Activated naive CD4-positive, alpha-beta T cell treated with anti-CD3 and anti-CD28 coated beads, Interleukin-2, amount 10 ng/mL, durations not matched to agents 7 days and 5 days (primary cell): Measurements from ENCODE around the gene BCAS3.

ENCODE experiments used
- CTCF ChIA-PET: fragments of 350-600 bp; sonication (Branson Sonifier 250); formaldehyde crosslinking; loops from one replicate; lab custom pipeline; 2021; ENCODE audit warnings: antibody characterized with exemption; lab: Charles Lee
- DNase-seq: peaks from one replicate; pipeline ENCODE4 v3.0.0-alpha.2; 2020
- H3K27ac Mint-ChIP-seq: one replicate; pipeline ENCODE4 v1.8.0; 2021; ENCODE audit warnings: mild to moderate bottlenecking, moderate library complexity, mixed read lengths
- H3K27me3 Mint-ChIP-seq: one replicate; pipeline ENCODE4 v1.8.0; 2021; ENCODE audit warnings: mild to moderate bottlenecking, mixed read lengths
- H3K36me3 Mint-ChIP-seq: one replicate; pipeline ENCODE4 v1.8.0; 2021; ENCODE audit warnings: mixed read lengths
- H3K4me1 Mint-ChIP-seq: one replicate; pipeline ENCODE4 v1.8.0; 2021; ENCODE audit warnings: mixed read lengths
- H3K4me3 Mint-ChIP-seq: one replicate; pipeline ENCODE4 v1.8.0; 2021; ENCODE audit warnings: mild to moderate bottlenecking, moderate library complexity, mixed read lengths
- H3K9me3 Mint-ChIP-seq: one replicate; pipeline ENCODE4 v1.8.0; 2021; ENCODE audit warnings: mixed read lengths

The BCAS3 gene

GRCh38 chr17:61289408-61290385, 612.0 kb downstream of the BCAS3 start:
- H3K27ac Mint-ChIP-seq = no peak overlapping the region
- no peak for DNase-seq
- H3K36me3 Mint-ChIP-seq = no peaks in the 10 kb centered on the region
- no peaks in the 10 kb centered on the region for H3K4me1 Mint-ChIP-seq
- no peaks in the 10 kb centered on the region for H3K27me3 Mint-ChIP-seq
- no peak overlapping the region for H3K4me3 Mint-ChIP-seq
- no peaks in the 10 kb centered on the region for H3K9me3 Mint-ChIP-seq
- CTCF ChIA-PET = no interaction called here

GRCh38 chr17:61291451-61292285, 614.0 kb downstream of the BCAS3 start:
- H3K9me3 Mint-ChIP-seq = no peaks in the 10 kb centered on the region
- no peak for DNase-seq
- no peaks in the 10 kb centered on the region for H3K4me1 Mint-ChIP-seq
- H3K27ac Mint-ChIP-seq = no peak overlapping the region
- CTCF ChIA-PET = no interaction called here
- H3K27me3 Mint-ChIP-seq = no peaks in the 10 kb centered on the region
- H3K36me3 Mint-ChIP-seq = no peaks in the 10 kb centered on the region
- no peak overlapping the region for H3K4me3 Mint-ChIP-seq

- Mint-ChIP-seq H3K4me3 (no peak overlapping the region), H3K36me3 (no peaks in the 10 kb centered on the region), H3K27me3 (no peaks in the 10 kb centered on the region), H3K4me1 (no peaks in the 10 kb centered on the region), H3K9me3 (no peaks in the 10 kb centered on the region), H3K27ac (no peak overlapping the region)
- CTCF ChIA-PET = no interaction called here
- no peak for DNase-seq
Observed at GRCh38 chr17:61294286-61294685, 616.6 kb downstream of the BCAS3 start.

- Mint-ChIP-seq H3K9me3 (no peaks in the 10 kb centered on the region), H3K4me1 (no peaks in the 10 kb centered on the region), H3K4me3 (no peak overlapping the region), H3K27ac (no peak overlapping the region), H3K27me3 (no peaks in the 10 kb centered on the region), H3K36me3 (no peaks in the 10 kb centered on the region)
- CTCF ChIA-PET = no interaction called here
- DNase-seq = no peak
Observed at GRCh38 chr17:61294777-61295176, 617.1 kb downstream of the BCAS3 start.

GRCh38 chr17:61296058-61296457, 618.4 kb downstream of the BCAS3 start:
- Mint-ChIP-seq H3K36me3 (no peaks in the 10 kb centered on the region), H3K27me3 (no peaks in the 10 kb centered on the region), H3K27ac (no peak overlapping the region), H3K4me1 (no peaks in the 10 kb centered on the region), H3K9me3 (no peaks in the 10 kb centered on the region), H3K4me3 (no peak overlapping the region)
- CTCF ChIA-PET = no interaction called here
- no peak for DNase-seq

GRCh38 chr17:61299517-61300513, 622.2 kb downstream of the BCAS3 start:
- CTCF ChIA-PET = no interaction called here
- no peaks in the 10 kb centered on the region for H3K9me3 Mint-ChIP-seq
- no peaks in the 10 kb centered on the region for H3K36me3 Mint-ChIP-seq

GRCh38 chr17:61302953-61303816, 625.5 kb downstream of the BCAS3 start:
- H3K27ac Mint-ChIP-seq = no peak overlapping the region
- H3K4me3 Mint-ChIP-seq = no peak overlapping the region
- H3K36me3 Mint-ChIP-seq = no peaks in the 10 kb centered on the region
- no peaks in the 10 kb centered on the region for H3K27me3 Mint-ChIP-seq
- CTCF ChIA-PET = no interaction called here
- H3K4me1 Mint-ChIP-seq = no peaks in the 10 kb centered on the region
- DNase-seq = no peak
- H3K9me3 Mint-ChIP-seq = no peaks in the 10 kb centered on the region

More at GRCh38 chr17:61299517-61300513, 622.2 kb downstream of the BCAS3 start:
- no peaks in the 10 kb centered on the region for H3K4me1 Mint-ChIP-seq
- no peak for DNase-seq
- no peak overlapping the region for H3K27ac Mint-ChIP-seq
- no peak overlapping the region for H3K4me3 Mint-ChIP-seq
- no peaks in the 10 kb centered on the region for H3K27me3 Mint-ChIP-seq

- no peaks in the 10 kb centered on the region for H3K36me3 Mint-ChIP-seq
- no peaks in the 10 kb centered on the region for H3K9me3 Mint-ChIP-seq
- CTCF ChIA-PET = no interaction called here
- DNase-seq = no peak
- no peak overlapping the region for H3K27ac Mint-ChIP-seq
- no peaks in the 10 kb centered on the region for H3K27me3 Mint-ChIP-seq
- H3K4me3 Mint-ChIP-seq = no peak overlapping the region
- no peaks in the 10 kb centered on the region for H3K4me1 Mint-ChIP-seq
Observed at GRCh38 chr17:61303817-61304096, 626.1 kb downstream of the BCAS3 start.

- H3K4me1 Mint-ChIP-seq = no peaks in the 10 kb centered on the region
- no peak overlapping the region for H3K4me3 Mint-ChIP-seq
- no peak overlapping the region for H3K27ac Mint-ChIP-seq
- H3K27me3 Mint-ChIP-seq = no peaks in the 10 kb centered on the region
- DNase-seq = no peak
- CTCF ChIA-PET = no interaction called here
- no peaks in the 10 kb centered on the region for H3K36me3 Mint-ChIP-seq
- no peaks in the 10 kb centered on the region for H3K9me3 Mint-ChIP-seq
Observed at GRCh38 chr17:61305024-61305423, 627.4 kb downstream of the BCAS3 start.

- Mint-ChIP-seq H3K27ac (no peak overlapping the region), H3K4me3 (no peak overlapping the region), H3K27me3 (no peaks in the 10 kb centered on the region), H3K9me3 (no peaks in the 10 kb centered on the region), H3K36me3 (no peaks in the 10 kb centered on the region), H3K4me1 (no peaks in the 10 kb centered on the region)
- no peak for DNase-seq
- CTCF ChIA-PET = interaction anchor here (0.7 kb wide), 1 partner anchor 30 kb away, joined by 3 read pairs; no protein-coding TSS in a partner anchor
Observed at GRCh38 chr17:61306003-61306402, 628.4 kb downstream of the BCAS3 start.

GRCh38 chr17:61307905-61308886, 630.5 kb downstream of the BCAS3 start:
- CTCF ChIA-PET = no interaction called here
- Mint-ChIP-seq H3K4me1 (no peaks in the 10 kb centered on the region), H3K27ac (no peak overlapping the region), H3K4me3 (no peak overlapping the region), H3K36me3 (no peaks in the 10 kb centered on the region), H3K27me3 (no peaks in the 10 kb centered on the region), H3K9me3 (no peaks in the 10 kb centered on the region)
- DNase-seq = no peak
